GM18907 (cell line): ENCODE measurements around the gene ZNF438.
"Not testable (repeated sequence)": the region's sequence is repeated elsewhere in the genome, so short reads cannot be mapped to it uniquely, and the experiment has no call there.

Source experiments
- ATAC-seq: cut with Tn5 transposase; IDR thresholded peaks from one replicate; pipeline ENCODE4 v1.9.1; 2021; ENCODE audit warnings: mild to moderate bottlenecking, moderate library complexity; ENCODE audit not compliant: unreplicated experiment

ZNF438 gene

DNA sequence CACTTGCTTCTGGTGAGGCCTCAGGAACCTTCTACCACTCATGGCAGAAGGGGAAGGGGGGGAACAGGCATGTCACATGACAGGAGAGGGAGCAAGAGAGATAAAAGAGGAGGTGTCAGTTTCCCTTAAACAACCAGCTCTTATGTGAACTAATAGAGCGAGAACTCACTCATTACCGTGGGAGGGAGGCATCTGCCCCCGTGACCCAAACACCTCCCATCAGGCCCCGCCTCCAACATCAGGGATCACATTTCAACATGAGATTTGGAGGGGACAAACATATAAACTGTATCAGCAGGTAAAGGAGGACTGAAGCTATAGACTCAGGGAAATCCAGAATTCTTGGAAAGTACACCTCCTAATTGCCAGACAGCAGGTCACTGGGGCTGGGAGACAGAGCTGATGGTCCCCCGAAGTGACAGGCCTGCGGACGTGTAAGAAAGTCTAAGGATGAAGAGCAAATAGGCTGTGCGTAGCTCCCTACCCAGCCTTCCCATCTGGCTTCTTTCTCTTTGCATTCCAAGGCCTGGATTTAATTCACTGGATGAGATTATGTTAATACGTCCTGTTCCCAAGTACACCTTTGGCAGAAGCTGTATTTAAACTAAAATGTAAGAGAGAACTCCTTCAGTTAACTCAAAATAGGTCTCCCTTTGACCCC, 215.4 kb downstream of the ZNF438 start:
- ATAC-seq, result no peak

DNA sequence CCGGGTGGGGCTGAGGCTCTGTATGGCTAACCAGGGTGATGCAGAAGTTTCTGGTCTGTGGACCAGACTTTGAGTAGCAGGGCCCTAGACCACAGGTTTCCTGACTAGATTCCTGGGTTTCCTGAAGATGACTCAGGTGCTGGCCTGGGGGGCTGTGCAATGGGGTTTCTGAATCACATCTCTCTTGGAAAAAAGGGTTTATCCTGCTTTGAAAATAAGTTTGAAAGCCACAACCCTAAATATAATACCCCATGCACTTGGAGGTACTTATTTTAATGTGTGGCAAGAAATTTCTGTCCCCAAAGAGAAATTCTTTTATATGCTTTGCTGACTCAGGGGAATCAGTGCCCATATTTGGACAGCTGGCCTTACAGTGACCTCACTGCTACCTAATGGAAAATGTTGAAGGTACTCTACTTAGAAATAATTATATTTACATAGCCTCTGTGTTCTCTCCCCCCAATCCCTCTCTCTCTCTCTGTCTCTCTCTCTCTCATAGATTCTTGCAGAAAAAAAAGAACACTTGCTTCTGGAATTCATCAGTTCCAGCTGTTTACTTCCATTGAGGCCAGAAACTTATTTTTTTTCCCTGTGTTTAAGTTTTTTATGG, 217.7 kb downstream of the ZNF438 start:
- ATAC-seq, result no peak

DNA sequence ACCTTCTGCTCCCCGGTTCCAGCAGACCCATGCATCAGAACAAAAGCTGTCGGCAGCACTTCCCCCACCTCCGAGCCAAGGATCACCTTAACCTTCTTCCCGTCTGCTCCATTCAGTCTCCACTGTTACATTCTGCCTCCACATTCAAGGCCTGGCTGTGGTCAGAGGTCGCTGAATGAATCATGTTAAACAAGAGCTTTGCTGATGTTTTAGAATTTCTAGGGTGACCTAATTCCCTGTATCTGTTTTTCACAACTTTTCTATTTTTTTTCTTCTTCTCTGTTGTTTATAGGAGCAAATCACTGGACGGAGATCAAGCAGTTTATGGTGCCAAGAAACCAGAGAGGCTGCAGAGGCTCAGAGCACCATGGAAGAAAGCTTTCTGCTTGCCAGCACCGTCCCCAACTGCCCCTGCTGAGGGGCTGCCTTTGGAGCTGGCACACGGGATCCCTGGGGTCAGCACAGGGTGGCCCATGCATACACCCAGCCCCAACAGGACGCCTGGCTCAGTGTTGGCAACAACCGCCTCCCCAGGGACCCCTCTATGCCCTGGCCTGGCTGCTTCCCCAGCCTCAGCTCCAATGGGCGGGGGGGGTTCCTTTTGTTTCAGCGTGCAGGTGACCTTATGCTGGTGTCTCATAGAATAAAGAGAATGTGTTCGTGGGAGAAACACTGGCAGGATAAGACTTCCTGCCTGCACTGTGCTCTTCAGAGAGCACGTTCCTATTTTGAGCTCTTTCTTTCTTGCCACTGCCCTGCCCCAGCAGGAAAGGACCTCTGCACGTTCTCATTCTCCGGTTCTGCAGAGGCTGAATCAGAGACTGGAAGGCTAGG, 219.4 kb downstream of the ZNF438 start:
- no peak for ATAC-seq

DNA sequence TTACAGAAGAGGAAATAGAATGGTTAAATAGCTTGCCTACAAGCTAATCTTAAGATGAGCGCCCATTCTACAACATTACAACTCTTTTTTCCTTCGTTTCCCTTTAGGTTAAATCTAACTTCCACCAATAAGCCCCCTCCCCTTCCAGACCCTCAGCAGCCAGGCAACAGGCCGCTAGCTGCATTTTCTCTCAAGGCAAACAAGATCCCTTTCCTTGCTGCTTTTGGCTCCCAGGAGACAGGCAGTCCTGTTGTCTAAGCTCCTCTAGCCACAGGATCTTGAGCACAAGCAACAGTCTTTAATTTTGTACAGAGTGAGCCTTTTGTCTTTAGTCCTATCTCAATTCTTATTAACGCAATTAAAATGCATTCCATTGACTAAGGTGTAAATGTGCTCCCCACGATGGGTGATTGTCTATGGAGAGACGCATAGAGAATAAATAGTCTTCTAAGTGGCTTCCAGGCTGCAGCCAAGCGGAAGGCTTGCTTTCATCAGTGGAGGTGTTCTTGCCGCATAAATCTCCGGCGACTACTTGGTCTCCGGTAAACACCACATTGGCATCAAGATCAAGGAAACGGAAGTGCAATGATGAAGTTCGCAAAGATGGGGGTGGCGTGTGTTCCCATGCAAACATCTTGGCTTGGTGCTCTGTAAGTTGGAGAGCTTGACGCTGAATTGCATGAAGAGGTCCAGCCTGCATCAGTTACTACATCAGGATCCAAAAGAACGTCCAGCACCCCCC, 220.2 kb downstream of the ZNF438 start:
- ATAC-seq, result no peak

DNA sequence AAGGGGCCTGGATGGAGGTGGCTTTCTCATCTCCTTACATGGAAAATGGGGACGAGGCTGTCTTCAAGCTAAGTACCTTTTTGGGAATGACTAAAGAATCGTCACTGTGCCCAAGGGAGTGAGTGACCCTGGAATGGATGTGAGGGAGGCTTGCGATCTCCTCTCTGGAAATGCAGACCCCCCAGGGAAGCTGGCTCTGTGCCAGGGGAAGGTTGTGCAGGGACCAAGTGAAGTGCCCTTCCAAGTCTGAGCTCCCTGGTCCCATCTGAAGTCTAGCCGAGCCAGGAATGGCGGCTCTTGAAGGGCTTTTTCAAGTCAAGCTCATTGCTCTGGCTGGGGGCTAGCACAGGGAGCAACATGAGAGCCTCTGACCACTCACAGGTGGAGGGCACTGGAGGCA, 221.2 kb downstream of the ZNF438 start:
- ATAC-seq, result no peak

DNA sequence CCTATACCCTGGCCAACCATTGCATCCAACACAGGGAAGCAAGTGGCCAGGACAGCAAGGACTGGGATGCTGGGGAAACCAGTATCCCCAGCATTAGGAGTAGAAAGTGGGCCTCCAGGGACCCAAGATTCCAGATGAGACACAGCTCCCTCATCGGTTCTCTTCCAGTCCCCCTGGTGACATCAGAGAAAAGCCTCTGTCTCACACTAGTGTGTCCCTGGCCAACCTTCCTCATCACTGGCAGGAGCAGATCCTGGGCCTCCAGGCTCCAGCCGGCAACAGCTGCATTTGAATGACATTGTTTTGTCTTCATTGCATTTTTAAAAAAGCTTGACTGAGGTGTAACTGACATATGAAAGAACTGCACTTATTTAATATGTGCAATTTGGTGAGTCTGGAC, 224.8 kb downstream of the ZNF438 start:
- no peak for ATAC-seq

DNA sequence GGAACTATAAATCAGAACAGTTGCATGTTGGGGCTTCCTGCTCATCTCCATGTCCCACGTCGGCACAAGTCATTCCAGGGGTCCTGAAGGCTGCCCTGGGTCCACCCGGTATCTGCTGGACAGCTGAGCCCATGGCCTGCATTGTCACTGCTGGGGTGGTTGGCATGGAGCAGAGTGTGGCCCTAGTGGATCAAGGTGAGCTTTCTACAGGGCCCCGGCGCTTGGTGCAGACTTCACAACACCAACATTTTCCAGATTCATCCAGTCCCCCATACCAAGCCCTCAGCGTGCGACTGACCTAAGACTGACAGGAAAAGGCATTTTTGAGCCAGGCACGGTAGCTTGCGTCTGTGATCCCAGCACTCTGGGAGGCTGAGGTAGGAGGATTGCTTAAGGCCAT, 226.6 kb downstream of the ZNF438 start:
- ATAC-seq, result no peak

DNA sequence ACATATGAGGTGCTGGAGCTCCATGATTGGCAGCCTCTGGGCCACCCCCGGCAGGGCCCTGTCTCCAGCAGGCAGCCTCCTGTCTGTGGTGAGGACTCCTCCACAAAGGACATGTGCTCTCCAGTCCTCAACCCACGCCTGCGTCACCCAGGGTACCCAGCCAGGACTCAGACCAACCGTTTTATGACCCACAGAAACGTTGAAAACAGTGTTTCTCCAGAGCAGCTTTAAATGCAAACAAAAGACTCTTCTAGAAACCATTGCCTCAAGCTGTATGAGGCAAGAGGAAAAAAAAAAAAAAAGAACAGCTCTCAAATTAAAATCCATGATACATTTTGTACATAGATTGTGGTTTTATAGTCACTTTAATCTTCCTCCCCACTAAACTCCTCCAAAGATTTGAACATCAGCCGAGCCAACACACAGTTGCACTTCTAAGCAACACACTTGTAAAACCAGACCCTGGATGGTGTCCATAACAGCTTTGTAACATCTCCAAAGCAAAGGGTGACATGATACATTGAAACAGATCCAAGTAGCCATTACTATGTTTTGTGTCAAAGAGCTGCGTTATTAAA, 227.1 kb downstream of the ZNF438 start:
- ATAC-seq, result no peak

DNA sequence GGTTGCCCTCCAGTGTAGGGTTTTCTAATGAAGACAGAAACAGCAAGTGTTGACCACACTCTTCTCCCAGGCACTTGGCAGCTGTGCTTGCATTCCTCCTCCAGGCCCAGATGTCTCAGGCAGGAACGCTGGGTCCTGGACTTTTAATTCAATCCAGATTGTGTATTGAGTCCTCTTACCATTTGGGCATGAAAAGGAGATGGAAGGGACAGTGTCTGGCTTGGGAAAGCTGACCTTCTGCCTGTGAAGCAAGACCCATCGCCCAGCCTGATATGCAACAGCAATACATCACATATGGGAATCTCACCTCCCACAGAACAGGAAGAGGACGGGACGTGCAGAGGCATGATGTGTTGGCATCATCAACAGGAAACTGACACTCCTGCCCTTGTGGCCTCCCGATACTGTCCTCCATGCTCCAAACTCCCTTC, 227.8 kb downstream of the ZNF438 start:
- ATAC-seq, result no peak

DNA sequence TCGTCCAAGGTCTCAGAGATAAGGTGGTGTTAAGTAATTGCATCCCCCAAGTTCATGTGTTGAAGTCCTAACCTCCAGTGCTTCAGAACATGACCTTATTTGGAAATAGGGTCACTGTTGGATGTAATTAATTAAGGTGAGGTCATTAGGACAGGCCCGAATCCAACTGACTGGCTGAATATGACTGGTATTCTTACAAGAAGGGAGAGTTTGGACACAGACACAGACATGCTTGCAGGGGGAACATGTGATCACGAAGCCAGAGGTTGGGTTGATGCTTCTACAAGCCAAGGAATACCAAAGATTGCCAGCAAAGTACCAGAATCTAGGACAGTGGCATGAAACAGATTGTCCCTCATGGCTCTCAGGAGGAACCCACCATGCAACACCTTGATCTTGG, 228.6 kb downstream of the ZNF438 start:
- no peak for ATAC-seq

DNA sequence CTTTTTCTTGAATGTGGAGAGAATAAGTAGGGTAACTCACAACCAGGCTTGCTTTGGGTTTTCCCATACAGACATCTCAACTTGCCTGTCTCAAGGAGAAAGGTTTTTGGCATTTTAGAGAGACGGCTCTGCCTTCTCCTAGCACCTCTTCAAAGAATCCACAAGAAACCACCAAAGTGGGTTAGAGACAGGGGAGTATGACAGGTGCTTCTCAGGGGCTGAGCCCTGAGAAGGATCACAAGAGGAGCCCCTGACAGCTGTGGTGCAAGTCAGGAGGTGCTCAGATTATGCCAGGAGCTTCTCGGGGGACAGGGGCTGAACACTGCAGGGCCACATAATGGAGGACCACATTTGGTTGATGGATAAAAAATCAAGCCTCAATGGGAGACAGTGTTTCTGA, 231.3 kb downstream of the ZNF438 start:
- ATAC-seq, result no peak

DNA sequence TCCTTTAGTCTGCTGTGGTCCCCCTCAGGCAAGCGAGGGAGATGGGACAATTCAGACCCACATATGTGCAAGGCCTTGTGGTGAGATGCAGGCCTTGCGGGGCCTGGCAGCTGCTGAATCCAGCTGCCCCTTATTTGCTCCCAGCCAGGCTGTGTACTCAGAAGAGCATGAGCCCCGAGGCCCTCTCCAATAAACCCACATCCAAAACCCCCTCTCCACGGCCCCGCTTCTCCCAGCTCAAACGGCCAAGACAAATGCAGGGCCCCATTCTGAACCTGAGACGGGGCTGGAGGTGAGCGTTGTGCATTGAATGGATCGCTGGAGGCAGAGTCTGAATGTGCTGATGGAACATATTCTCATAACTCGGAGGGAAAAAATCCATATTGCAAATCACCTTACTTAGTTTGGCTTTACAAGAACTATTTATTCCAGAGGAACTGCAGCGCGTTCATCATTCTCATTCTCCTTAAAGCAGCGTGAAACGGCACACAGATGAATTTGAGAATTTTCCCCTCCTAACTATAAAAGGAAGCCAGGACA, 232.9 kb downstream of the ZNF438 start:
- ATAC-seq, result no peak

DNA sequence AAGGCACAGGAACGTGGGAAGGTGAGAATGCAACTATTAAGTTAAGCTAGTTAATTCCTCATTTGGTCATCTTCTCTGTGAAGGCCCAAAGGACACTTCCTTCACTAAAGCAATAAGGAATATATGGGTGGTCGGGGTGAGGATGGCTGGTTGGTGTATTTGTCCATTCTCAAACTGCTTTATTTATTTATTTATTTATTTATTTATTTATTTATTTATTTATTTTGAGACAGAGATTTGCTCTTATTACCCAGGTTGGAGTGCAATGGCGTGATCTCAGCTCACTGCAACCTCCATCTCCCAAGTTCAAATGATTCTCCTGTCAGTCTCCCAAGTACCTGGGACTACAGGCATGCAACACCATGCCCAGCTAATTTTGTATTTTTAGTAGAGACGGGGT, 236.6 kb downstream of the ZNF438 start:
- not testable (repeated sequence) for ATAC-seq
